IPS-15b (cell line): ENCODE measurements around the gene TMCO4.
"Not testable (repeated sequence)": the region's sequence is repeated elsewhere in the genome, so short reads cannot be mapped to it uniquely, and the experiment has no call there.

Experiments used
- H3K27me3 ChIP-seq: one replicate; pipeline ENCODE4 v1.6.1; 2013; ENCODE audit warnings: low read length; ENCODE audit not compliant: control insufficient read depth, insufficient read depth
- H3K36me3 ChIP-seq: one replicate; pipeline ENCODE4 v1.6.1; 2013; ENCODE audit warnings: low read length; ENCODE audit not compliant: control insufficient read depth, insufficient read depth
- H3K4me1 ChIP-seq: one replicate; pipeline ENCODE4 v1.6.1; 2013; ENCODE audit warnings: mild to moderate bottlenecking, low read length; ENCODE audit not compliant: control insufficient read depth, insufficient read depth
- H3K4me3 ChIP-seq: one replicate; pipeline ENCODE4 v1.5.1; 2013; ENCODE audit warnings: low read depth, low read length
- H3K9ac ChIP-seq: one replicate; pipeline ENCODE4 v1.6.1; 2013; ENCODE audit warnings: low read depth, mild to moderate bottlenecking, low read length
- H3K9me3 ChIP-seq: one replicate; pipeline ENCODE4 v1.6.1; 2013; ENCODE audit warnings: mild to moderate bottlenecking, low read length; ENCODE audit not compliant: control insufficient read depth, insufficient read depth

The TMCO4 gene

GRCh38 chr1:19824541-19824940 lies 24.8 kb upstream of the TMCO4 start:
- no peaks in the 10 kb centered on the region for H3K36me3 ChIP-seq

GRCh38 chr1:19824036-19824435 lies 24.3 kb upstream of the TMCO4 start:
- Histone ChIP-seq H3K4me1 (peaks cover 2% of the 10 kb centered on the region), H3K9ac (no peak overlapping the region), H3K9me3 (no peaks in the 10 kb centered on the region), H3K27me3 (no peaks in the 10 kb centered on the region), H3K36me3 (no peaks in the 10 kb centered on the region), H3K4me3 (no peak overlapping the region)

More at GRCh38 chr1:19824541-19824940, 24.8 kb upstream of the TMCO4 start:
- no peak overlapping the region for H3K9ac ChIP-seq
- no peak overlapping the region for H3K4me3 ChIP-seq
- H3K9me3 ChIP-seq = no peaks in the 10 kb centered on the region
- H3K4me1 ChIP-seq = peaks cover 2% of the 10 kb centered on the region
- H3K27me3 ChIP-seq = no peaks in the 10 kb centered on the region

GRCh38 chr1:19819701-19820100 lies 20.0 kb upstream of the TMCO4 start:
- no peak overlapping the region for H3K4me3 ChIP-seq
- H3K9ac ChIP-seq = no peak overlapping the region
- H3K9me3 ChIP-seq = no peaks in the 10 kb centered on the region
- H3K4me1 ChIP-seq = peaks cover 19% of the 10 kb centered on the region
- H3K27me3 ChIP-seq = no peaks in the 10 kb centered on the region
- no peaks in the 10 kb centered on the region for H3K36me3 ChIP-seq

DNA sequence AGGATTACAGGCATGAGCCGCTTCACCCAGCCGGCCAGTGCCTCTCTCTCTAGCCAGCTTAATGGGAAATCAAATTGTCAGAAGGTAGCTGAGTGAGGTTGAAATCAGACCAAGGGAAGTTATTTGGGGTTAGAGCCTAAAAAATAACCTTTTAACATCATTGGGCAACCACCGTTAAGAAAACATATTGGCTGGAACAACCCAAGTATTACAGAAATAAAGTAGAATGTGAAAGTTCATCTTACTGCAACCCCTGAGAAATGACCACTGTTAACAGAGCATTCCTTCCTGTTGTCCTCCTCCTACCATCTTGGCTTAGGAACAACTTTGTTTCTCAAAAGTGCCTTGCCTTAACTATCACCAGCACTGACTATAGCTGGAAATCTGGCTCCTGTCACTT lies 18.6 kb upstream of the TMCO4 start:
- H3K4me1 ChIP-seq = peaks cover 19% of the 10 kb centered on the region
- H3K27me3 ChIP-seq = no peaks in the 10 kb centered on the region
- no peak overlapping the region for H3K9ac ChIP-seq
- no peaks in the 10 kb centered on the region for H3K9me3 ChIP-seq
- no peaks in the 10 kb centered on the region for H3K36me3 ChIP-seq
- H3K4me3 ChIP-seq = no peak overlapping the region

- Histone ChIP-seq H3K9ac (no peak overlapping the region), H3K36me3 (no peaks in the 10 kb centered on the region), H3K4me1 (peaks cover 19% of the 10 kb centered on the region), H3K9me3 (no peaks in the 10 kb centered on the region), H3K4me3 (no peak overlapping the region), H3K27me3 (no peaks in the 10 kb centered on the region)
Measured at GRCh38 chr1:19817160-19817559, 17.4 kb upstream of the TMCO4 start.

- not testable (repeated sequence) for H3K9me3 ChIP-seq, H3K36me3 ChIP-seq, H3K4me3 ChIP-seq, H3K27me3 ChIP-seq, H3K9ac ChIP-seq
- H3K4me1 ChIP-seq = peaks cover 19% of the 10 kb centered on the region
Measured at GRCh38 chr1:19816737-19817086, 17.0 kb upstream of the TMCO4 start.

GRCh38 chr1:19815801-19816736 lies 16.4 kb upstream of the TMCO4 start:
- H3K4me1 ChIP-seq = peaks cover 19% of the 10 kb centered on the region
- H3K9me3 ChIP-seq = no peaks in the 10 kb centered on the region
- H3K27me3 ChIP-seq = no peaks in the 10 kb centered on the region
- no peak overlapping the region for H3K9ac ChIP-seq
- no peak overlapping the region for H3K4me3 ChIP-seq
- no peaks in the 10 kb centered on the region for H3K36me3 ChIP-seq

- Histone ChIP-seq H3K9me3 (no peaks in the 10 kb centered on the region), H3K27me3 (no peaks in the 10 kb centered on the region), H3K9ac (no peak within 1 kb of the TSS), H3K36me3 (no peaks in the 10 kb centered on the region), H3K4me1 (peaks cover 19% of the 10 kb centered on the region), H3K4me3 (no peak within 1 kb of the TSS)
Measured at GRCh38 chr1:19814681-19815503, 15.2 kb upstream of the TMCO4 start, which contains the start of gene RNF186. Gene RNF186, minus strand, starts transcription at chr1:19815283. Its CDS starts 182 bp downstream, at chr1:19815101.

DNA sequence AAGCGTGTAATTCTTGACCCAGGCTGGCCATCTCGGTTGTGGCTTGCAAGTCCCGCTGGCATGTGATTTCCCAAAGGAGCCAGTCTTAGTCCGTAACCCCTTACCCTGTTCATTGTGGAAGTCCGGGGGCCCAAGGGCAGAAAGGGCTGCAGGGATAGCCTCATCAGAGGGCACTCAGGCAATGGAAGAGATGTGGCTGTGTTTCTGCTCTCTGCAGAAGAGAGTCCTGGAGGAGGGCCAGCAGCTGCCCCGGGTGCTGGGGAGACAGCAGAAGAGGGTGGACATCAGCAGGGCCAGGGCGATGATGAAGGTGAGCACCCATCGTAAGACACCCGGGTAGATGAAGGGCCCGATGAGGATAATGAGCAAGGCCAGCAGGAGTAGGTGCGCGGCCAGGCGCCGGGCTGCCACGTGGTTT lies 14.5 kb upstream of the TMCO4 start:
- Histone ChIP-seq H3K9ac (no peak overlapping the region), H3K4me3 (no peak overlapping the region), H3K9me3 (no peaks in the 10 kb centered on the region), H3K36me3 (no peaks in the 10 kb centered on the region), H3K27me3 (no peaks in the 10 kb centered on the region), H3K4me1 (peaks cover 19% of the 10 kb centered on the region)

DNA sequence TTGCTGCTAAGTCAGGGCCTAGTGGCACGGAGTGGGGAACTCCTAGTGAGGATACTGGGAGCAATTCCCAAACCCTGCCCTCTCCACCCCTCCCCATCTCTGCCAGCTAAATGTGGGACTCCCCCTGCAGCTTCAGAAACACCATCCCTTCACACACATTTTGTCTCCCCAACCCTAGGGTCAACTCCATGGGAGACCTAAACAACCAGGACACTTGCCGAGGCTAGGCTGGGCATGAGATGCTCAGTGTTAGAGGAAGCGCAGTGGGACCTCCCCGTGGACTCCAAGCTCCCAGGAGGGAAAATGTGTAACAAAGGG lies 13.9 kb upstream of the TMCO4 start:
- Histone ChIP-seq H3K27me3 (no peaks in the 10 kb centered on the region), H3K9me3 (no peaks in the 10 kb centered on the region), H3K4me3 (no peak overlapping the region), H3K9ac (no peak overlapping the region), H3K4me1 (peaks cover 19% of the 10 kb centered on the region), H3K36me3 (no peaks in the 10 kb centered on the region)

GRCh38 chr1:19812875-19813642 lies 13.3 kb upstream of the TMCO4 start:
- Histone ChIP-seq H3K4me1 (peaks cover 19% of the 10 kb centered on the region), H3K4me3 (no peak overlapping the region), H3K36me3 (no peaks in the 10 kb centered on the region), H3K9ac (no peak overlapping the region), H3K27me3 (no peaks in the 10 kb centered on the region), H3K9me3 (no peaks in the 10 kb centered on the region)
